A673 (cell line): ENCODE data around the gene ZSWIM6. TPM values are rescaled to one million over a fixed set of nuclear protein-coding genes. Genes with fewer than 3 reads are reported as not detected.

Source experiments
- BruUV-seq: library from RNA; stranded (reverse); fragments of 400-500 nt; replicated peaks from 2 replicates; lab custom pipeline; 2021; lab: Mats Ljungman, UMichigan
- CTCF ChIA-PET: fragments of 300-600 bp; sonication (Branson Sonifier 250); formaldehyde crosslinking; loops from one replicate; lab custom pipeline; 2022; ENCODE audit warnings: antibody characterized with exemption; lab: Charles Lee
- POLR2A ChIA-PET: fragments of 300-600 bp; sonication (Branson Sonifier 250); formaldehyde crosslinking; loops from one replicate; lab custom pipeline; 2022; ENCODE audit warnings: antibody characterized with exemption; ENCODE audit not compliant: low non-redundant PET; lab: Charles Lee
- DNase-seq: peaks from one replicate; pipeline ENCODE4 v3.0.0-alpha.2; 2015; ENCODE audit warnings: low spot score
- H3K27ac ChIP-seq: fragments of 200-600 bp; sonication (generic); 2 replicates; pipeline ENCODE4 v1.5.1; 2016; ENCODE audit warnings: mixed run types, low read depth, mild to moderate bottlenecking, mixed read lengths, antibody characterized with exemption, low read length; ENCODE audit not compliant: poor library complexity, severe bottlenecking
- H3K27me3 ChIP-seq: fragments of 200-600 bp; sonication (generic); replicated peaks from 2 replicates; pipeline ENCODE4 v1.6.1; 2017; ENCODE audit warnings: mixed run types, low read depth, mild to moderate bottlenecking, mixed read lengths, antibody characterized with exemption, low read length; ENCODE audit not compliant: insufficient read depth, poor library complexity
- H3K36me3 ChIP-seq: fragments of 200-600 bp; sonication (generic); 2 replicates; pipeline ENCODE4 v1.6.1; 2016; ENCODE audit warnings: mixed run types, mild to moderate bottlenecking, mixed read lengths, antibody characterized with exemption, low read length; ENCODE audit not compliant: insufficient read depth, poor library complexity, severe bottlenecking
- H3K4me1 ChIP-seq: fragments of 200-600 bp; sonication (generic); 2 replicates; pipeline ENCODE4 v1.6.1; 2017; ENCODE audit warnings: mixed run types, mild to moderate bottlenecking, mixed read lengths, antibody characterized with exemption, low read length; ENCODE audit not compliant: insufficient read depth, poor library complexity, severe bottlenecking
- H3K4me3 ChIP-seq: fragments of 200-600 bp; sonication (generic); 2 replicates; pipeline ENCODE4 v1.5.1; 2016; ENCODE audit warnings: low read depth, mixed run types, mild to moderate bottlenecking, mixed read lengths, low read length; ENCODE audit not compliant: poor library complexity, severe bottlenecking
- H3K9me3 ChIP-seq: fragments of 200-600 bp; sonication (generic); 2 replicates; pipeline ENCODE4 v1.6.1; 2016; ENCODE audit warnings: mixed run types, low read depth, mild to moderate bottlenecking, mixed read lengths, antibody characterized with exemption, low read length; ENCODE audit not compliant: poor library complexity, severe bottlenecking
- CTCF ChIP-seq: fragments of 300-800, 200-600 bp; sonication (generic); conservative IDR thresholded peaks from 2 replicates; pipeline ENCODE4 v1.5.1; 2017; ENCODE audit warnings: low read depth, mild to moderate bottlenecking, antibody characterized with exemption, low read length, moderate library complexity, mixed read lengths
- EZH2 ChIP-seq: fragments of 200-600 bp; sonication (generic); IDR thresholded peaks from 2 replicates; pipeline ENCODE4 v1.6.1; 2017; ENCODE audit warnings: borderline replicate concordance, low read depth, mild to moderate bottlenecking, mixed read lengths, antibody characterized with exemption, low read length; ENCODE audit not compliant: poor library complexity, severe bottlenecking
- intact Hi-C: fragments of 100-400 bp; cut with micrococcal nuclease; formaldehyde crosslinking; loops from one replicate; pipeline ENCODE4 v1.10.0; 2022; ENCODE audit not compliant: unreplicated experiment
- total RNA-seq: library from RNA; stranded (reverse); gene quantifications from 2 replicates; pipeline ENCODE4 v1.2.3, GENCODE V29; 2021

The ZSWIM6 gene
- total RNA-seq, 1 experiment from 2014 or later, result 47.3 TPM

GRCh38 chr5:61351733-61352132 lies 19.7 kb downstream of the ZSWIM6 start:
- Histone ChIP-seq H3K4me1 (peaks cover 67% of the 10 kb centered on the region), H3K27me3 (no peaks in the 10 kb centered on the region), H3K36me3 (no peaks in the 10 kb centered on the region), H3K4me3 (no peak overlapping the region), H3K27ac (no peak overlapping the region), H3K9me3 (no peaks in the 10 kb centered on the region)
- no peak for DNase-seq
- CTCF ChIA-PET, result interaction anchor here (0.5 kb wide), 1 partner anchor 792 kb away, joined by 3 read pairs; no protein-coding TSS in a partner anchor
- no TSS peak for BruUV-seq
- intact Hi-C loops, result no loop called here
- POLR2A ChIA-PET, result no interaction called here
- TF ChIP-seq CTCF, result no peak
- no peak for TF ChIP-seq EZH2

DNA sequence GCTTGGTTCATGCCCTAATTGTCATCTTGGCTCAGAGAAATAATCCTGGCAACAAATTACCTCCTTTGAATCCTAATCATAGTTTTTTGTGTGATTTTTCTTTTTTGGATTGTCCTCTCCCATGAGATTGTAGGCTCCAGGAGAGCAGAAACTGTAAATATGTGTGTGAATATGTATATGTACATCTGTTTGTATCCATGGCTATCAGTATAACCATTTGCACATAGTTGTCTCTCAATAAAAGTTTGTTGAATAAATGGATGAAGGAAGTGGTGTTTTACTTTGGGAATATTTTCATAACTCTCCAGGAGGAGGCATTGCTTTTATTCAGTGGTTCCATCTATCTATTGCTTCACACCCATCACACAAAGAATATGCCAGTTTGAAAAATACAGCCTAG lies 20.1 kb downstream of the ZSWIM6 start:
- Histone ChIP-seq H3K4me1 (peaks cover 62% of the 10 kb centered on the region), H3K4me3 (no peak overlapping the region), H3K9me3 (peaks cover 4% of the 10 kb centered on the region), H3K27ac (no peak overlapping the region), H3K27me3 (no peaks in the 10 kb centered on the region), H3K36me3 (no peaks in the 10 kb centered on the region)
- TF ChIP-seq CTCF (no peak), EZH2 (no peak)
- BruUV-seq, result no TSS peak
- DNase-seq, result no peak
- ChIA-PET POLR2A (no interaction called here), CTCF (no interaction called here)
- intact Hi-C loops, result no loop called here

DNA sequence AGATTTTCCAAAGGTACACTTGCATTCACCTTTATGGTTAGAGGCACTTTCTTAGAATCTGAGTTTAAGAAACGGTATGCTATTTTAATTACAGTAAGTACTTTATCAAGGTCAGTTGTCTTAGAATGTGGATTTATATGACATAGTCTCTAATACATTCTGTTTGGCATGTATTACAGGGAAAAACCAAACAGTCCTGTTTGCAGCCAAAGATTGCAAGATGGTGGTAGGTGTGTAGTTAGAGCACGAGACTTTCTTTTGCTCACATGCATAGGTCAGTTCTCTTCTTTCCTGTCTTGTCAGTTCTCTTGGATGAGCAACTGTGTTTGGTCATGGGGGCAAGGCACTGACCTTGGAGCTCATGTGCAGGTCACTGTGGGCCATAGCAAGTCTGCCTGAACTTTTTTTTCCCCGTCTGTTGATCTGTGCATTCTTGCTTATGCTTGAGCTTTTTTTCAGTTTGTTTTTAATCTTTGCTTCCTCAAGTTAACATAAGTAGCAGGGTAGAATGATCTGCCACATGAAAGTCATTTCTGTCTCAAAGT lies 20.6 kb downstream of the ZSWIM6 start:
- Histone ChIP-seq H3K36me3 (no peaks in the 10 kb centered on the region), H3K4me1 (peaks cover 58% of the 10 kb centered on the region), H3K27me3 (no peaks in the 10 kb centered on the region), H3K4me3 (no peak overlapping the region), H3K9me3 (peaks cover 9% of the 10 kb centered on the region), H3K27ac (no peak overlapping the region)
- DNase-seq, result no peak
- POLR2A ChIA-PET, result no interaction called here
- BruUV-seq, result no TSS peak
- TF ChIP-seq CTCF, result no peak
- no peak for TF ChIP-seq EZH2
- intact Hi-C loops, result no loop called here
- CTCF ChIA-PET, result no interaction called here
